Natural killer cell (primary cell): Measurements from ENCODE around the gene ZNF148. TPM values are rescaled to one million over a fixed set of nuclear protein-coding genes. Genes with fewer than 3 reads are reported as not detected.

Source experiments
- ATAC-seq, 3 donors: fragments of 150-1000 bp in 2 of 3; fragments of 200-7000 bp in 1 of 3; cut with Tn5 transposase; 1 replicate in 1 of 3; 2 replicates in 2 of 3; pipeline ENCODE4 v1.10.0; 2021; ENCODE audit warnings: mild to moderate bottlenecking in 2 of 3, moderate library complexity in 2 of 3
- DNase-seq, 2 donors: peaks; one replicate each; pipeline versions ENCODE4 v3.0.0 to v3.0.0-alpha.2; 2013 to 2021; ENCODE audit warnings: mixed read lengths in 1 of 2
- H3K27ac ChIP-seq: one replicate; pipeline ENCODE4 v1.5.1; 2013; ENCODE audit warnings: mild to moderate bottlenecking, low read length
- H3K27me3 ChIP-seq: one replicate; pipeline ENCODE4 v1.6.1; 2013; ENCODE audit warnings: low read length; ENCODE audit not compliant: control insufficient read depth, insufficient read depth
- H3K36me3 ChIP-seq: one replicate; pipeline ENCODE4 v1.6.1; 2013; ENCODE audit warnings: low read length; ENCODE audit not compliant: control insufficient read depth, insufficient read depth
- H3K4me1 ChIP-seq: one replicate; pipeline ENCODE4 v1.6.1; 2013; ENCODE audit warnings: low read length; ENCODE audit not compliant: control insufficient read depth, insufficient read depth
- H3K4me3 ChIP-seq: one replicate; pipeline ENCODE4 v1.5.1; 2013; ENCODE audit warnings: low read length
- H3K9me3 ChIP-seq: one replicate; pipeline ENCODE4 v1.6.1; 2013; ENCODE audit warnings: low read length; ENCODE audit not compliant: control insufficient read depth, insufficient read depth
- H3K27ac Mint-ChIP-seq, 2 donors: one replicate each; pipeline ENCODE4 v1.8.0; 2022; ENCODE audit warnings: mild to moderate bottlenecking in 2 of 2, mixed read lengths in 2 of 2, moderate library complexity in 1 of 2
- H3K27me3 Mint-ChIP-seq, 2 donors: one replicate each; pipeline ENCODE4 v1.8.0; 2022; ENCODE audit warnings: low read depth in 2 of 2, mixed read lengths in 2 of 2
- H3K36me3 Mint-ChIP-seq: one replicate; pipeline ENCODE4 v1.8.0; 2022; ENCODE audit warnings: mixed read lengths
- H3K4me1 Mint-ChIP-seq, 2 donors: one replicate each; pipeline ENCODE4 v1.8.0; 2022; ENCODE audit warnings: mixed read lengths in 2 of 2
- H3K4me3 Mint-ChIP-seq: one replicate; pipeline ENCODE4 v1.8.0; 2022; ENCODE audit warnings: mild to moderate bottlenecking, moderate library complexity, mixed read lengths
- H3K9me3 Mint-ChIP-seq, 2 donors: one replicate each; pipeline ENCODE4 v1.8.0; 2022; ENCODE audit warnings: mixed read lengths in 2 of 2
- WGBS: methylation state at CpG from one replicate; pipeline ENCODE4 v1.1.7; 2013; ENCODE audit warnings: missing lambda C conversion rate; ENCODE audit not compliant: insufficient coverage; 5-methylcytosine and 5-hydroxymethylcytosine counted together
- intact Hi-C: fragments of 100-400 bp; cut with micrococcal nuclease; formaldehyde crosslinking; loops from one replicate; pipeline ENCODE4 v1.14.2; 2022
- total RNA-seq, 4 donors: library from RNA; stranded (reverse); fragments of 120-200 nt in 1 of 4; gene quantifications; one replicate each; pipeline versions ENCODE4 v1.2.3 to v1.2.4, GENCODE V29; 2013 to 2022
- TF ChIP-seq, protein P1 (sequence below): fragments of 200-600 bp; IDR thresholded peaks from one replicate; pipeline ENCODE4 v1.8.0; 2022; ENCODE audit warnings: antibody characterized with exemption

ZNF148 gene
- total RNA-seq, 3 donors from 2014 or later (not counting 1 experiment from before 2014, with no cell fraction given) = 61.1 to 72.5 (median 62.8) TPM

DNA sequence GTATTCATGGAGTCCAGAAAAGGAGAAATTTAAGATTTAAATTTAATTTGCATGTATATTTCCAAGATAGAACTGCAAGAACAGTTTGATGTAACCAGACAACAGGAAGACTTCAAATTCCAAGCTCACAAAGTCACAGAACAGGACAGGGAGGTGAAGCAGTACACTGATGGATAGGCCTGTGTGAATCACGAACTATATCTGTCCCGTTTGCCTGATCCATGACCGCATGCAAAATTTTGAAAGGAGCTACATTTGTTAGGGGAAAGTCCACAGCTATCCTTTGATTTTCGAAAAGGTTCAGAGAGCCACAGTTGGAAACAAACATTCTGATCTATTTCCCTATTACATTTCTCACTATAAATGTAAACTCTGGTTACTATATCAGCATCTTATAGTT is 83.1 kb downstream of the ZNF148 start:
- intact Hi-C loops = no loop called here
- H3K9me3 ChIP-seq = no peaks in the 10 kb centered on the region
- H3K4me3 ChIP-seq = no peak overlapping the region
- Mint-ChIP-seq H3K36me3 (no peaks in the 10 kb centered on the region), H3K9me3 (no peaks in the 10 kb centered on the region), H3K27me3 (no peaks in the 10 kb centered on the region), H3K4me3 (no peak overlapping the region), H3K27ac (no peak overlapping the region), H3K4me1 (peaks cover 46 to 48% of the 10 kb centered on the region in 2 donors)
- no peak overlapping the region for H3K27ac ChIP-seq
- no peaks in the 10 kb centered on the region for H3K4me1 ChIP-seq
- peaks cover 7% of the 10 kb centered on the region for H3K36me3 ChIP-seq
- no peaks in the 10 kb centered on the region for H3K27me3 ChIP-seq
- DNase-seq = no peak
- TF ChIP-seq, protein P1, sequence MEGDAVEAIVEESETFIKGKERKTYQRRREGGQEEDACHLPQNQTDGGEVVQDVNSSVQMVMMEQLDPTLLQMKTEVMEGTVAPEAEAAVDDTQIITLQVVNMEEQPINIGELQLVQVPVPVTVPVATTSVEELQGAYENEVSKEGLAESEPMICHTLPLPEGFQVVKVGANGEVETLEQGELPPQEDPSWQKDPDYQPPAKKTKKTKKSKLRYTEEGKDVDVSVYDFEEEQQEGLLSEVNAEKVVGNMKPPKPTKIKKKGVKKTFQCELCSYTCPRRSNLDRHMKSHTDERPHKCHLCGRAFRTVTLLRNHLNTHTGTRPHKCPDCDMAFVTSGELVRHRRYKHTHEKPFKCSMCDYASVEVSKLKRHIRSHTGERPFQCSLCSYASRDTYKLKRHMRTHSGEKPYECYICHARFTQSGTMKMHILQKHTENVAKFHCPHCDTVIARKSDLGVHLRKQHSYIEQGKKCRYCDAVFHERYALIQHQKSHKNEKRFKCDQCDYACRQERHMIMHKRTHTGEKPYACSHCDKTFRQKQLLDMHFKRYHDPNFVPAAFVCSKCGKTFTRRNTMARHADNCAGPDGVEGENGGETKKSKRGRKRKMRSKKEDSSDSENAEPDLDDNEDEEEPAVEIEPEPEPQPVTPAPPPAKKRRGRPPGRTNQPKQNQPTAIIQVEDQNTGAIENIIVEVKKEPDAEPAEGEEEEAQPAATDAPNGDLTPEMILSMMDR = no peak
- no peak for ATAC-seq
- 93% methylated on average over 4 of the region's 4 CpGs for WGBS

DNA sequence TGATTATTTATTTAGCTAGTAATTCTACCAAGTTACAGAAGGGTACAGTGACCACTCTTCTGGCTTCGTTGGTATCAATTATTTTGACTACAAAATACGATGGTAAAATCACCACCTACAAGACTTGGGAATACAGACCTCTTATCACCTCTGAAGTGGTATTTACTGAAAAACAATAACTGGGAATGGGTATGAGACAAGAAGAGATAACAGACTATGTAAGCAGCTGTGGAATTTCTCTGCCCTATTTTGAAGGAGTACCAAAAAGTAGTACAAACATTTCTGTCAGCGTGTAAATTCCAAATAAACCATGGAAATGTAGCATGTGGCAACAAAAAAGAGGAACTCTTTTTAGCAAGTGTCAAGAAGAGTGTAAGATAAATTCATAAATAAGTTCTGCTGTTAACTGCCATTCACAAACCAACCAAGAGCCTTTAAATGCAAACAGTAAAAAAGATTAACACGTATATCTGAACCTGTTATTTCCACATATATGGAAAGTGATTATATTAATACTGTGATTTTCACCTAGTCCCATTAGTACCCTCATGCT is 85.6 kb downstream of the ZNF148 start:
- no peaks in the 10 kb centered on the region for H3K27me3 Mint-ChIP-seq
- no peaks in the 10 kb centered on the region for H3K36me3 Mint-ChIP-seq
- no peaks in the 10 kb centered on the region for H3K9me3 Mint-ChIP-seq
- H3K27ac Mint-ChIP-seq = peak overlapping the region; percentile 14 to 22
- TF ChIP-seq, protein P1 = no peak
- Histone ChIP-seq H3K36me3 (peaks cover 8% of the 10 kb centered on the region), H3K27me3 (no peaks in the 10 kb centered on the region), H3K4me3 (no peak overlapping the region), H3K4me1 (no peaks in the 10 kb centered on the region), H3K27ac (no peak overlapping the region), H3K9me3 (no peaks in the 10 kb centered on the region)
- H3K4me3 Mint-ChIP-seq = no peak overlapping the region
- ATAC-seq = no peak
- no peak for DNase-seq
- intact Hi-C loops = no loop called here
- WGBS = 76% methylated on average over 1 of the region's 4 CpGs
- H3K4me1 Mint-ChIP-seq = peaks cover 46 to 52% of the 10 kb centered on the region in 2 donors

DNA sequence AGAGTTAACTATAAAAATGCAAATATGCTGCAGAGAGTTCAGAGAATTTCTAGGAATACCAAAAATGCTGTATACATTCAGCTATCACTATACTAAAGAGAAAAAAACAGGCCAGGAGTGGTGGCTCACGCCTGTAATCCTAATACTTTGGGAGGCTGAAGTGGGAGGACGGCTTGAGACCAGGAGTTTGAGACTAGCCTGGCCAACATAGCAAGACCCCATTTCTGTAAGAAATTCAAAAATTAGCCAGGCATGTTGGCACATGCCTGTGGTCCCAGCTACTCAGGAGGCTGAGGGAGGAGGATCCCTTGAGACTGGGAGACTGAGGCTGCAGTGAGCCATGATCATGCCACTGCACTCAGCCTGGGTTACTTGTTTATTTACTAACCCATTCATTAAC is 87.9 kb downstream of the ZNF148 start:
- intact Hi-C loops = no loop called here
- H3K4me1 Mint-ChIP-seq = peaks cover 46 to 50% of the 10 kb centered on the region in 2 donors

More for the DNA sequence above, 87.9 kb downstream of the ZNF148 start:
- Histone ChIP-seq H3K27ac (no peak overlapping the region), H3K27me3 (no peaks in the 10 kb centered on the region), H3K4me3 (no peak overlapping the region), H3K36me3 (peaks cover 12% of the 10 kb centered on the region), H3K9me3 (no peaks in the 10 kb centered on the region), H3K4me1 (no peaks in the 10 kb centered on the region)
- H3K9me3 Mint-ChIP-seq = no peaks in the 10 kb centered on the region
- WGBS = 96% methylated on average over 2 of the region's 2 CpGs
- TF ChIP-seq, protein P1 = no peak
- H3K36me3 Mint-ChIP-seq = no peaks in the 10 kb centered on the region
- H3K4me3 Mint-ChIP-seq = no peak overlapping the region
- no peak for DNase-seq
- H3K27me3 Mint-ChIP-seq = no peaks in the 10 kb centered on the region
- H3K27ac Mint-ChIP-seq = no peak overlapping the region
- ATAC-seq = no peak
